Stimulated activated naive CD8-positive, alpha-beta T cell treated with anti-CD3 and anti-CD28 coated beads, Interleukin-15, amount 100 ng/mL, for 72 hours (primary cell): ENCODE results near the gene C16orf78.

Experiments used
- ATAC-seq: fragments of 150-1000 bp; cut with Tn5 transposase; 2 replicates; pipeline ENCODE4 v1.10.0; 2021; ENCODE audit warnings: mild to moderate bottlenecking, moderate library complexity
- DNase-seq, 2 donors: peaks; one replicate each; pipeline ENCODE4 v3.0.0; 2021 to 2022
- H3K27ac Mint-ChIP-seq, 2 donors: one replicate each; pipeline ENCODE4 v1.8.0; 2022; ENCODE audit warnings: mild to moderate bottlenecking in 2 of 2, mixed read lengths in 2 of 2, moderate library complexity in 2 of 2
- H3K27me3 Mint-ChIP-seq: one replicate; pipeline ENCODE4 v1.8.0; 2022; ENCODE audit warnings: mixed read lengths
- H3K4me1 Mint-ChIP-seq: one replicate; pipeline ENCODE4 v1.8.0; 2022; ENCODE audit warnings: mild to moderate bottlenecking, mixed read lengths
- H3K4me3 Mint-ChIP-seq, 2 donors: one replicate each; pipeline ENCODE4 v1.8.0; 2022; ENCODE audit warnings: mild to moderate bottlenecking in 2 of 2, mixed read lengths in 2 of 2, moderate library complexity in 1 of 2
- H3K9me3 Mint-ChIP-seq, 2 donors: one replicate each; pipeline ENCODE4 v1.8.0; 2022; ENCODE audit warnings: mixed read lengths in 2 of 2

The C16orf78 gene

DNA sequence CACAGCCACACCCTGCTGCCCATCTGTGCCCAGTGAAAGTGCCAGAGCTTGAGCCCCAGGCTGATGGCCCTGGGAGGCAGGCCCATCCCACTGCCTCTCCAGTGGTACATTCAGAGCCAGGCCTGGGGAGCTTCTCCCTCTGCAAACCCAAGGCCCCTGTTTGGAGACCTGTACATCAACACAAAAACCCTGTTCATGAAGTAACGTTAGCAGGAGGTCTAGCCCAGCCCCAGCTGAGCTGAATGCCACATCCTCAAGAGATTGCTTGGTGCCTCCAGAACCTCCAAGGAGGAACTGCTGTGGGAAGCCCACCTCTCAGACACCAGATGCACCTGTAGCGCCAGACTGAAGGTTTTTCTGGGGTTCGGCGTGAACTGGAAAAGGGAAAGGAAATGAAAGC lies 31.5 kb downstream of the C16orf78 start:
- no peaks in the 10 kb centered on the region for H3K4me1 Mint-ChIP-seq
- peaks cover 7% of the 10 kb centered on the region for H3K27me3 Mint-ChIP-seq
- no peak for ATAC-seq
- peaks cover 6 to 12% of the 10 kb centered on the region in 2 donors for H3K9me3 Mint-ChIP-seq
- no peak overlapping the region for H3K27ac Mint-ChIP-seq
- H3K4me3 Mint-ChIP-seq: no peak overlapping the region
- no peak for DNase-seq

DNA sequence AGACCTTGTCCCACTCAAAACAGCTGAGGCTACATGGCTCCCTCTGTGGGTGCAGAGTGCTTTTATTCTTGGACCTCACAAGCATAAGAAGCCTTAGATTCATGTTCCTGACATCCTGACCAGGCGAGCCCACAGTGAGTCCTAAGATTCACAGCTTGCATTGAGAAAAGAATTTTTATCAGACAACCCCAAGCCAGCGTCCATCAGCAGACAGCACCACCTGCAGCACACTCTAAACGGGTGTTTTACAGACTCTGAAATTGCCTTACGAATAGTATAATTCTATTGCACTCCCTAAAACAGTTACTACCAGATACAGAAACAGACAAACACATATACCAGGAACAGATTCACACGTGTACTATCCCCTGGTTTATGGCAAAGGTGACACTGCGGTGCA lies 31.9 kb downstream of the C16orf78 start:
- H3K27ac Mint-ChIP-seq: no peak overlapping the region
- ATAC-seq: no peak
- no peak for DNase-seq
- H3K4me1 Mint-ChIP-seq: no peaks in the 10 kb centered on the region
- H3K9me3 Mint-ChIP-seq: peaks cover 6 to 12% of the 10 kb centered on the region in 2 donors
- no peak overlapping the region for H3K4me3 Mint-ChIP-seq
- peaks cover 7% of the 10 kb centered on the region for H3K27me3 Mint-ChIP-seq

GRCh38 chr16:49407873-49408550 lies 34.4 kb downstream of the C16orf78 start:
- H3K27me3 Mint-ChIP-seq: peaks cover 7% of the 10 kb centered on the region
- no peak overlapping the region for H3K4me3 Mint-ChIP-seq
- no peak overlapping the region for H3K27ac Mint-ChIP-seq
- H3K4me1 Mint-ChIP-seq: no peaks in the 10 kb centered on the region
- peaks cover 2 to 3% of the 10 kb centered on the region in 2 donors for H3K9me3 Mint-ChIP-seq
- DNase-seq (peak; percentile 59 to 70), ATAC-seq (peak; percentile 87)

- H3K27ac Mint-ChIP-seq: peak overlapping the region in 1 of 2 donors; percentile 57
- H3K9me3 Mint-ChIP-seq: no peaks in the 10 kb centered on the region
- ATAC-seq: no peak
These were observed 35.5 kb downstream of the C16orf78 start for GRCh38 chr16:49409121-49409520.

DNA sequence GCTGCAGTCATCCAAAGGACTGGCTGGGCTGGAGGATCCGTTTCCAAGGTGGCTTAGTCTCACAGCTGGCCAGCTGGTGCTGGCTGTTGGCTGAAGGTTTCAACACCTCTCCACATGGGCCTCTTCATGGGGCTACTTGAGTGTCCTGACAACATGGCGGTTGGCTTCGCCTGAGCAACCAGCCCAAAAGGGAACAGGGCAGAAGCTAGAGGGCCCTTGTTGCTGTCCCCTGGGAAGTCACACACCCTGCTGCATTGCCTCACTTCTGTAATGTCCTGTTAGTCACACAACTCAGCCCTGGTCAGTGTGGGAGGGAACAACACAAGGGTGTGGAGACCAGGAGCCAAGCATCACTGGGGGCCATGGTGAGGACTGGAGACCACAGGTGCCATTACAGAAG lies 36.6 kb downstream of the C16orf78 start:
- H3K27me3 Mint-ChIP-seq: peaks cover under 1% of the 10 kb centered on the region
- H3K27ac Mint-ChIP-seq: peak overlapping the region in 1 of 2 donors; percentile 93
- H3K4me1 Mint-ChIP-seq: no peaks in the 10 kb centered on the region
- ATAC-seq: no peak
- no peak overlapping the region for H3K4me3 Mint-ChIP-seq
- DNase-seq: no peak
- no peaks in the 10 kb centered on the region for H3K9me3 Mint-ChIP-seq

More at GRCh38 chr16:49409121-49409520, 35.5 kb downstream of the C16orf78 start:
- Mint-ChIP-seq H3K4me3 (no peak overlapping the region), H3K27me3 (peaks cover 7% of the 10 kb centered on the region), H3K4me1 (no peaks in the 10 kb centered on the region)
- no peak for DNase-seq

DNA sequence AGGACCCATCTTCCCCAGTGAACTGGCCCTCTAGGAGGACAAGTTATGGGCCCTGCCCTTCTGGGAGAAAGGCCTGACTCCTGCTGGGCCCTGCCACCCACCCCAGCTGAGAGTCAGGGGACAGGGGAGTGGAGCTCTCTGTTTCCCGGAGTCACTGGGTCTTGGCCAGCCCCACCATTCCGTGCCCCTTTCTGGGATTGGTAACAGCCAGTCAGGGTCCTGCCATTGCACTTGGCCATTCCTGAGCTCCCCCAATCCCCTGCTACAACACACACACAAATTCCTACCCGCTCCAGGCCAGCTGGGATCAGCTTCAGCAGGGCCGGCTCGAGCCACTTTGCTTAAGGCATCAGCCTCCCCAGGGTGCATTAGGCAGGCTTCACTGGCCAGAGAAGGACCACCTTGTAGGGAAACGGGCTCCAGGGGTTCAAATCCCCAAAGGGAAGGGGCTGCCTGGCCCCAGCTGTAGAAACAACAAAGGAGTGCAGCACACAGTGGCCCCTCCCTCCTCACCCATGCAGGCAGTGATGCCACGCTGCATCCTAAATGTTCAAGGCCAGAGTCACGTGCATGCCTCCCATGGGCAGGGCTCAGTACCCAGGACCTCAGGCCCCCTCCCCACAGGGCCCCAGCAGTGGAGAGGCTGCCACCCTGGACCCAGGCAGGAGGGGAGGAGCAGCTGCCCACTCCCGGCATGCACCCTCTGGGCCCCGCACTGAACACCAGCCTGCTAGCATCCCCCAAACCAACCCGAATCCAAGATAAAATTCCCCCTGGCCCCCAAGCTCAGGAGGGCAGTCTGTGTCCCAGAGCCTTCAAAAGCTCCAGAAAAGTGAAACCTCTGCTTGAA lies 37.7 kb downstream of the C16orf78 start:
- DNase-seq (no peak), ATAC-seq (no peak)
- Mint-ChIP-seq H3K4me1 (no peaks in the 10 kb centered on the region), H3K9me3 (no peaks in the 10 kb centered on the region), H3K27ac (no peak overlapping the region), H3K4me3 (no peak overlapping the region), H3K27me3 (no peaks in the 10 kb centered on the region)

GRCh38 chr16:49414671-49415070 lies 41.1 kb downstream of the C16orf78 start:
- Mint-ChIP-seq H3K4me1 (no peaks in the 10 kb centered on the region), H3K27me3 (no peaks in the 10 kb centered on the region), H3K27ac (no peak overlapping the region), H3K9me3 (no peaks in the 10 kb centered on the region), H3K4me3 (no peak overlapping the region)
- no peak for DNase-seq
- ATAC-seq: no peak

DNA sequence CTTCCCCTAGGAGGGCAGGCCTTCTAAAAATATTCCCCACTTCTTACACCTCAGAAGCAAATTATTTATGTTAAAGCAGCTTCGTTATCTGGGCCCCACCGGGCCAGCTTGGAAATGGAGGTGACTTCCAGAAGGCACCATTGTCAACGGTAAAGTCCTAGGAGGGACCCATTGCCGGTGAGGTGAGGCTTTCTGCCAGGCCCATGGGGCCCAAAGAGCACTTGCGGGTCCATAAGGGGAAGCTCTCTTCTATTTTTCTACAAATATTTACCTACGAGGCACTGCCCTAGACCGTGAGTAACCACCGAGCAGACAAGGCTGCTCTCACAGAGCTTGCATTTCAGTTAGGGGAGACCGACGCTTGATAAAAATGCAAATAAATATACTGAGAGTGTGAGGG lies 41.5 kb downstream of the C16orf78 start:
- no peaks in the 10 kb centered on the region for H3K9me3 Mint-ChIP-seq
- no peak for ATAC-seq
- no peak overlapping the region for H3K27ac Mint-ChIP-seq

GRCh38 chr16:49416001-49416675 lies 42.5 kb downstream of the C16orf78 start:
- Mint-ChIP-seq H3K27ac (peak overlapping the region in 1 of 2 donors; percentile 54), H3K4me1 (no peaks in the 10 kb centered on the region), H3K4me3 (no peak overlapping the region), H3K27me3 (no peaks in the 10 kb centered on the region), H3K9me3 (no peaks in the 10 kb centered on the region)
- DNase-seq: no peak
- ATAC-seq: no peak

More for the DNA sequence above, 41.5 kb downstream of the C16orf78 start:
- no peaks in the 10 kb centered on the region for H3K27me3 Mint-ChIP-seq
- no peak overlapping the region for H3K4me3 Mint-ChIP-seq
- no peaks in the 10 kb centered on the region for H3K4me1 Mint-ChIP-seq
- DNase-seq: no peak

DNA sequence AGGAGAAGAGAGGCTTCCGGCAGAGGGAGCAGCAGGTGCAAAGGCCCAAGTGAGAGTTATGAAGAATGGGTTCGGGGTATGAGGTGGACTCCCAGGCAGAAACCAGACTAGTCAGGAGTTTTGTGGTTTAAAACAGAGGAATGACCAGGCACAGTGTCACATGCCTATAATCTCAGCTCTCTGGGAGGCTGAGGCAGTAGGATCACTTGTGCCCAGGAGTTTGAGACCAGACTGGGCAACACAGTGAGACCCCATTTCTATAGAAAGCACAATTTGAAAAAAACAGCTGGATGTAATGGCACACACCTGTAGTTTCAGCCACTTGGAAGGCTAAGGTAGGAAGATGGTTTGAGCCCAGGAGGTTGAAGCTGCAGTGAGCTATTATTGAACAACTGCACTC lies 43.8 kb downstream of the C16orf78 start:
- H3K4me3 Mint-ChIP-seq: no peak overlapping the region
- H3K27ac Mint-ChIP-seq: peak overlapping the region in 1 of 2 donors; percentile 88
- no peaks in the 10 kb centered on the region for H3K4me1 Mint-ChIP-seq
- DNase-seq (no peak), ATAC-seq (no peak)
- H3K27me3 Mint-ChIP-seq: no peaks in the 10 kb centered on the region
- H3K9me3 Mint-ChIP-seq: no peaks in the 10 kb centered on the region

GRCh38 chr16:49419006-49419405 lies 45.4 kb downstream of the C16orf78 start:
- Mint-ChIP-seq H3K9me3 (no peaks in the 10 kb centered on the region), H3K27ac (no peak overlapping the region), H3K4me3 (no peak overlapping the region), H3K4me1 (no peaks in the 10 kb centered on the region), H3K27me3 (peaks cover 8% of the 10 kb centered on the region)
- ATAC-seq (no peak), DNase-seq (no peak)

DNA sequence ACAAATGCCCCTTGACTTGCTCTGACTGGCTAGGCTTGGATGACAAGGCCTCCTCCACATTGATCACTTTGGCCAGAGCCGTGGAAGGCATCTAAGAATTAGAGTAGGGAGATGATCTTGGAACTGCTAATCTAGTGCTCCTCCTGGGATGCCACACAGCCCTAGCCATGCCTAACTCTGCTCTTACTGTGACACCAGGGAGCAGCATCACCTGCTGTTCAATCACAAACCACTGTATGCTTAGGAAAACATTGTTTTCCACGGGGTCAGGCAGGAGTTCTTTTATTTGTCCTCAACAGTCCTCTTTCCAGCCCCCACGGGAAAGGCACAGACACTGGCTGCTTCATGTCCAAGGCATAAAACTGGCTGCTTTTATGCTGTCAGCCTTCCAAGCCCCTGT lies 46.3 kb downstream of the C16orf78 start:
- DNase-seq (no peak), ATAC-seq (no peak)
- no peak overlapping the region for H3K4me3 Mint-ChIP-seq

DNA sequence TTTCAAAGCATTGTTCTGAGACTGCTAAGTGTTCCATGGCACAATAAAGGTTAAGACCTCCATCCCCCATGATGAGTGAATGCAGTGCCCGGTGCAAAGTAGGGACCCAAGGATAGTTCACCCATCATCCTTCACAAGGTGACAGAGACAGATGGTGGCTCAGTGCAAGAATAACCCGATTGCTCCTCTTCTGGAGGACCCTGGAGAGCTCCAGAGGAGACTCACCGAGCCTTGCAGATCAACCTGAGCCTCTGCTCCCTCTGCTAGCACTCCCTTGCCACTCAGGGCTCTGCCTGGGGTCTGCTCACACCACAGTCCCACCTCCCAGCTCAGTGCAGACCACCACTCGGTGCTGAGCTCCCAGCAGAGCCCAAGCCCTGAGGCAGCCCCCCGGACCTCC lies 49.3 kb downstream of the C16orf78 start:
- no peaks in the 10 kb centered on the region for H3K9me3 Mint-ChIP-seq
- H3K4me3 Mint-ChIP-seq: no peak overlapping the region
- peaks cover 10% of the 10 kb centered on the region for H3K27me3 Mint-ChIP-seq
- no peak for DNase-seq
- no peak for ATAC-seq
- no peaks in the 10 kb centered on the region for H3K4me1 Mint-ChIP-seq
- no peak overlapping the region for H3K27ac Mint-ChIP-seq

More for the DNA sequence above, 46.3 kb downstream of the C16orf78 start:
- no peaks in the 10 kb centered on the region for H3K9me3 Mint-ChIP-seq
- peaks cover 10% of the 10 kb centered on the region for H3K27me3 Mint-ChIP-seq
- H3K27ac Mint-ChIP-seq: no peak overlapping the region
- no peaks in the 10 kb centered on the region for H3K4me1 Mint-ChIP-seq

DNA sequence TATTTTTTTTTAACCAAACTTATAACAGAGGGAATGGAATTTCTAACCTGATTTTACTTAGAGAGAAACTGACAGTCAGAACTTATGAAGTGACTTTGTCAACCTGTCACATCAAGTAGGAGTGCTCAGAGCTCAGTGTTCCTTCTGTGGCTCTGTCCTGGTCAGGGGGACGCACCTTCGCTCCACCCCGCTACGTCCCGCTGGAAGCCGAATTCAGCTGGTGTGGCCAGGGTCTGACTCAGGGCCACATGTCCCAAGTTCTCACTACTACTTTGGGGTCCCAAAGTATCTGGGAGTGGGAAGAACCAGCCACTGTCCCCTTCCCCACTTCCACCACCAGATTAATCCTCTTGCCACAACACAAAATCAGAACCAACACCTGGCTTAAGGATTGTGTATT lies 51.4 kb downstream of the C16orf78 start:
- Mint-ChIP-seq H3K4me1 (no peaks in the 10 kb centered on the region), H3K27ac (no peak overlapping the region), H3K27me3 (peaks cover 10% of the 10 kb centered on the region), H3K9me3 (peaks cover 12 to 14% of the 10 kb centered on the region in 2 donors), H3K4me3 (no peak overlapping the region)
- ATAC-seq (no peak), DNase-seq (no peak)

DNA sequence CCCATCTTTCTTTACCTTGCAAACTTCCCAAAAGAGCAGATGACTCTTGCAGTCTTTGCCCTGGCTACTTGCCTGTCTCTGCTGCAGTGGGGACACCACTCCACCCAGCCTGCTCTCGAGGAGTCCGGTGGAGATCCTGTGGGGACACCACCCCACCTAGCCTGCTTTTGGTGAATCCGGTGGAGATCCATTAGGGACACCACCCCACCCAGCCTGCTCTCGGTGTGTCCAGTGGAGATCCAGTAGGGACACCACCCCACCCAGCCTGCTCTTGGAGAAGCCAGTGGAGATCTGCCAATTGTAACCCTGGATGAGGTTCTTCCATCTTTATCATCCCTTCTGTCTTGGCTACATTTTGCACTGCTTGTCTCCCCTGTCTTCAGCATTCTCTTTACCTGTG lies 54.2 kb downstream of the C16orf78 start:
- no peak for ATAC-seq
- Mint-ChIP-seq H3K4me3 (no peak overlapping the region), H3K9me3 (peaks cover 12 to 16% of the 10 kb centered on the region in 2 donors), H3K27ac (no peak overlapping the region), H3K4me1 (no peaks in the 10 kb centered on the region), H3K27me3 (peaks cover 10% of the 10 kb centered on the region)
- DNase-seq: no peak

GRCh38 chr16:49428808-49429207 lies 55.2 kb downstream of the C16orf78 start:
- Mint-ChIP-seq H3K27ac (no peak overlapping the region), H3K4me1 (no peaks in the 10 kb centered on the region), H3K9me3 (peaks cover 12 to 16% of the 10 kb centered on the region in 2 donors), H3K4me3 (no peak overlapping the region), H3K27me3 (peaks cover 3% of the 10 kb centered on the region)
- no peak for ATAC-seq
- DNase-seq: no peak
